HG03565 (cell line): ENCODE data around the gene LRRC66.

Source experiments
- ATAC-seq: cut with Tn5 transposase; IDR thresholded peaks from one replicate; pipeline ENCODE4 v1.9.1; 2021; ENCODE audit warnings: mild to moderate bottlenecking, moderate library complexity; ENCODE audit not compliant: unreplicated experiment

LRRC66 gene

GRCh38 chr4:52019936-52020657 lies at the start of gene LRRC66:
TSS of gene LRRC66 (minus strand) at chr4:52020363. CDS start at chr4:52017613, 2,750 bp downstream.
- no peak for ATAC-seq

- no peak for ATAC-seq
These were observed 49.4 kb upstream of the LRRC66 start for GRCh38 chr4:52069571-52069970.

GRCh38 chr4:52059372-52059771 lies 39.2 kb upstream of the LRRC66 start:
- no peak for ATAC-seq

GRCh38 chr4:52058275-52058674 lies 38.1 kb upstream of the LRRC66 start:
- no peak for ATAC-seq

GRCh38 chr4:52057196-52057595 lies 37.0 kb upstream of the LRRC66 start:
- ATAC-seq = no peak

- ATAC-seq = no peak
These were observed 34.1 kb upstream of the LRRC66 start for GRCh38 chr4:52054254-52054653.

- peak; percentile 60 for ATAC-seq
These were observed 32.3 kb upstream of the LRRC66 start for GRCh38 chr4:52052475-52052780.

GRCh38 chr4:52051615-52052474 lies 31.7 kb upstream of the LRRC66 start:
- peak; percentile 60 for ATAC-seq

GRCh38 chr4:52051213-52051614 lies 31.1 kb upstream of the LRRC66 start, which contains the start of gene SPATA18:
TSS of gene SPATA18 (plus strand) at chr4:52051304. CDS start at chr4:52051705, 401 bp downstream.
- no peak for ATAC-seq

- no peak for ATAC-seq
These were observed 29.1 kb upstream of the LRRC66 start for GRCh38 chr4:52049266-52049665.

GRCh38 chr4:52045028-52045427 lies 24.9 kb upstream of the LRRC66 start:
- no peak for ATAC-seq

GRCh38 chr4:52038103-52038912 lies 18.1 kb upstream of the LRRC66 start, which contains the start of gene SGCB:
TSS of gene SGCB (minus strand) at chr4:52038299. CDS start at chr4:52038259, 40 bp downstream.
- peak; percentile 72 for ATAC-seq

- peak; percentile 35 for ATAC-seq
These were observed 17.5 kb upstream of the LRRC66 start for GRCh38 chr4:52037689-52038102.

- no peak for ATAC-seq
These were observed 16.8 kb upstream of the LRRC66 start for GRCh38 chr4:52036886-52037530.

- no peak for ATAC-seq
These were observed 15.0 kb upstream of the LRRC66 start for GRCh38 chr4:52035190-52035589.

- no peak for ATAC-seq
These were observed 11.8 kb upstream of the LRRC66 start for GRCh38 chr4:52032005-52032404.

- ATAC-seq = no peak
These were observed 8.8 kb upstream of the LRRC66 start for GRCh38 chr4:52028970-52029369.

GRCh38 chr4:52017814-52018213 lies 2.3 kb downstream of the LRRC66 start:
- no peak for ATAC-seq

GRCh38 chr4:52016981-52017380 lies 3.2 kb downstream of the LRRC66 start:
- no peak for ATAC-seq

GRCh38 chr4:52015366-52015765 lies 4.8 kb downstream of the LRRC66 start:
- ATAC-seq = no peak

GRCh38 chr4:52014903-52015302 lies 5.3 kb downstream of the LRRC66 start:
- ATAC-seq = no peak
